D341Med (cell line): ENCODE results near the gene TPSAB1.

Experiments
- DNase-seq: peaks from one replicate; pipeline ENCODE4 v3.0.0; 2012; ENCODE audit warnings: low spot score

TPSAB1 gene

DNA sequence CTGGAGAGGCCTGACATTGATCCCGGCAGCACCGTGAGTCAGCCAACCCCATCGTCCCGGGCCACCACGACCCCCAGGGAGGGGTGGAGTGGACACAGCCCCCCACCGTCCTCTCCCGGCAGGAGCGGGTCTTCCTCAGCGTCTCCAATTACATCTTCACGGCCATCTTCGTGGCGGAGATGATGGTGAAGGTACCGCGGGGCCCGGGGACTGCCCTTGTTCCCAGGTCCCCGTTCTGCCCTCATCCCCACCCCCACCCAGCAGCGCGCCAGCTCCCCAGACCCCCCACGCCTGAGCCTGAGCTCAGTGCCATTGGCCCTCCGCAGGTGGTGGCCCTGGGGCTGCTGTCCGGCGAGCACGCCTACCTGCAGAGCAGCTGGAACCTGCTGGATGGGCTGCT, 30.0 kb upstream of the TPSAB1 start:
- DNase-seq = no peak

DNA sequence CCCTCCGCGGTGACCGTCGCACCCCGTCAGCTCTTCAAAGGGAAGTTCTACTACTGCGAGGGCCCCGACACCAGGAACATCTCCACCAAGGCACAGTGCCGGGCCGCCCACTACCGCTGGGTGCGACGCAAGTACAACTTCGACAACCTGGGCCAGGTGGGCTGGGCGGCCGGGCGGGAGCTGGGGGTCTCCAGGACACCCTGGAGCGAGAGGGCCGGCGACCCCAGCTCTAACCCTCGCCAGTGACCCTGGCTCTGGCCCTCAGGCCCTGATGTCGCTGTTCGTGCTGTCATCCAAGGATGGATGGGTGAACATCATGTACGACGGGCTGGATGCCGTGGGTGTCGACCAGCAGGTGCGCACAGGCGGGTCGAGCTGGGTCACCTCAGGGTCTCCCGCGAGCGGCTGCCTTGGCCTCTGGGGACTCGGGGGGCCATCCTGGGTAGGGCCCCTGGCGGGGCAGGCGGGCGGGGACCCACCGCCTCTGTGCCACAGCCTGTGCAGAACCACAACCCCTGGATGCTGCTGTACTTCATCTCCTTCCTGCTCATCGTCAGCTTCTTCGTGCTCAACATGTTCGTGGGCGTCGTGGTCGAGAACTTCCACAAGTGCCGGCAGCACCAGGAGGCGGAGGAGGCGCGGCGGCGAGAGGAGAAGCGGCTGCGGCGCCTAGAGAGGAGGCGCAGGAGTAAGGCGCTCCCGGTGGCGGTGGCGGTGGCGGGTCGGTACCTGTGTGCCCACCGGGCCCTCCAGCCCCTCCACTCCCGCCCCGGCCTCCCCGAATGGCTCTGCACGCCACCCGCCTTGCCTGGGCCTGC, 28.8 kb upstream of the TPSAB1 start:
- no peak for DNase-seq

DNA sequence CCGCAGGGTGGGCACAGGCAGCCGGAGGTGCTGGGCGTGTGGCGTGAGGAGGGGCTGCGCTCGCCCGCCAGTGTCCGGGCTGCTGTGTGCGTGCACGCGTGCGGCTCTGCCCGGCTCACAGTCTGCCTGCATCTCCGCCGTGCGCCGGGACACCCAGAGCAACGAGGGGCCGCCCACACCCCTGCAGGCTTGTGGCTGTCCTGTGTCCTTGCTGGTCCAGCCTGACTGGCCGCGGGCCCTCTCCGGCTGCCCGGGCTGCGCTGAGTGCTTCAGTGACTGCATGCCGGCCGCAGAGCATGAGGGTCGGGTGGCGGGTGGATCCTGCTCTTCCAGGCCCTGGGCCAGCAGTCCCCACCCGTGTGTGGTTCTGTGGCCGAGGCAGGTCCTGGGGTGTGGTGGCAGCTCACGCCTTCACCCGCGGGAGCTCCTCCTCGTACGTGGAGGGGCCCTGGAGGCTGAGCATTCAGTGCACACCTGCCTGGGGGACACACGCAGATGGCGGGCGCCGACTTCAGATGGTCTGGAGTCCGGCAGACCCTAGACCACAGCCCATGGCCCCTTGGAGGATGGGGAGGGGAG, 27.8 kb upstream of the TPSAB1 start:
- DNase-seq = no peak

DNA sequence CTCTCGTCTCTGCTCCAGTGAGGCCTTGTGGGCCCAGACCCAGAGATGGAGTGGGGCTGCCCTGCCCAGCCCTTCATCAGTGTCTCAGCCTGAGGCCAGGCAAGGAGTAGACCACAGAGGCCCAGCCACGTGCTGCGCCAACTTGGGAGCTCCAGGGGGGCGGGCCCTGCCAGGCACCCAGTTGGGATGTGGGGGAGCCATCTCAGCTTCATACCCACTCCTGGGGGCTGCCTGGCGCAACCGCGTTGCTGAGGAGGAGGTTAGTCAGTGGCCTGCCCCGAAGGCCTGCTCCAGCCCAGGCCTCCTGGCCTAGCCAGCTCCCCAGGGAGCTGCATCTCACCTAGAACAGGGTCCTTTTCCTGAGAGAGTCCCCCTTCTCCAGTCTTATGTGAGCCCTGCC, 27.3 kb upstream of the TPSAB1 start:
- DNase-seq = no peak

DNA sequence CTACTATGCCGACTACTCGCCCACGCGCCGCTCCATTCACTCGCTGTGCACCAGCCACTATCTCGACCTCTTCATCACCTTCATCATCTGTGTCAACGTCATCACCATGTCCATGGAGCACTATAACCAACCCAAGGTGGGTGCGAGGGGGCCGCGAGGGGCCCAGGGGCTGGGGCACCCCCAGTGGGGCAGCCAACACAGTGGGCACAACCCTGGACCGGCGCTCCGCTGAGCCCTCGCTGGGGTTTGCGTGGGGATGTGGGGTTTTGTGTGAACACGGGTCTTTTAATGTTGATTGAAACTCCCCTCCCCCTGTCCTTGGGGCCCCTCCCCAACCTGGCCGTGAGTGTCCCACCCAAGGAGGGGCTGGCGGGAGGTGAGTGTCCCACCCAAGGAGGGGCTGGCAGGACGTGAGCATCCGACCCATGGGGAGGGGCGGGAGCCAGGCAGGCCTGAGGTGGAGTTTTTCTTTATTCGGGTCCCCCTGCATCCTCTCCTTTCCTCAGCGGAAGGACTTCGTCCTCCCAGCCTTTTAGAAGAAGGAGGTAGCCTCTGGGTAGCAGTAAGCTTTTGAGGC, 26.6 kb upstream of the TPSAB1 start:
- no peak for DNase-seq

DNA sequence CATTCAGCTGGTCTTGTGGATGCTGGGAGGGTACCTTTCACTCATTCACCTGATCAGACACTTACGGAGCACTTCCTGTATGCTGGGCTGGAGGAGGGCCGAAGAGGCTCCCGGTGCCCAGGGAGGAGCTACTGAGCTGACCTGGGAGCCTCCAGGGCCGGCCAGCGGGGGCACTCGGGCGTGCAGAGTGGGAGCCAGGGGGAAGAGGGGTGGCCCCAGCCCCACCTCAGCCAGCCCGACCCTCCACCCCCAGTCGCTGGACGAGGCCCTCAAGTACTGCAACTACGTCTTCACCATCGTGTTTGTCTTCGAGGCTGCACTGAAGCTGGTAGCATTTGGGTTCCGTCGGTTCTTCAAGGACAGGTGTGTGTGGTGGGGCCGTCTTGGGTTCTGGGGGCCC, 25.8 kb upstream of the TPSAB1 start:
- no peak for DNase-seq

DNA sequence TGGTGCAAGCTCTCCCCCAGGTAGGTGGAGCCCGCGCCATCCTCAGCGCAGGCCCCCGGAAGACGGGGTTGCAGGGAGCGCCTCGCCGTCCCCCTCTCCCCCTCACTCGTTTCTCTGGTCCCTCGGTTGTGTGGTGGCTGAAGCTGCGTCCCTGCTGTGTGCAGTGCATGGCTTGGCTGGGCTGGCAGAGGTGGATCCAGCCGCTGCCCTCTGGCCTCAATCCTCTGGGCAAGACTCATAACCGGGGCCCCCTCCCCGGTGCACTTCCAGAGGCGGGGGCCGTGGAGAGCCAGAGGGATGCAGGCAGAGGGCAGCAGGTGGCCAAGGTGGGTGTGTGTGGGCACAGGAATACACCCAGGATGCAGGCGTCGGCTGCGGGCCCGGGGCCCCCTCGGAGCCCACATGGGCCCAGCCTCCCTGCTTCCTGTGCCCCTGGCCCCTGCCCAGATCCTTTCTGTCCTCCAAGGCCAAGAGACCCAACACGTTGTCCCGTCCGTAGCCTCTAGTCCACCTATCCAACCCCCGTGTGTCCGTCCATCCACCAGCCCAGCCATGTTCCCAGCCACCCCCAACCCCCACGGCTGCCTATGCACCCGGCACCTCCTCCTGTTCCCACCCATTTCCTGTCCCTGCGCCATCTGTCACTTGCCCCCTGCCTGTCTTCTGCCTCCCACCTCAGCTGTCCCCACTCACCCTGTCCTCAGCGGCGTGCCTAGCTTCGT, 24.8 kb upstream of the TPSAB1 start:
- no peak for DNase-seq

DNA sequence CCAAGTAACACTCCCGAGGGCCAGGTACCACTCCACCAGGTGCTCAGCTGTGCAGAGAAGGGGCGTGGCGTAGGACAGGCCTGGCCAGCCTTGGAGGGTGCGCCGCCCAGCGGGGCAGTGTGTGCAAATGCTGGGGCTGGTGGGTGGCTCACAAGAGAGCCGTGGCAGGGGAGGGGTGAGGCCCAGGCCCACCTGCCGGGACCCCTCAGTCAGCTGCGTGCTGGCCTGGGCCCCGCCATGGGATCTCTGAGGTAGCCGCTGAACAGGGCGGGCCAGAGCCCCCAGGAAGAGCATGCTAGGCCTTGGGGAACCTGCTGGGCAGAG, 24.2 kb upstream of the TPSAB1 start:
- DNase-seq = no peak

DNA sequence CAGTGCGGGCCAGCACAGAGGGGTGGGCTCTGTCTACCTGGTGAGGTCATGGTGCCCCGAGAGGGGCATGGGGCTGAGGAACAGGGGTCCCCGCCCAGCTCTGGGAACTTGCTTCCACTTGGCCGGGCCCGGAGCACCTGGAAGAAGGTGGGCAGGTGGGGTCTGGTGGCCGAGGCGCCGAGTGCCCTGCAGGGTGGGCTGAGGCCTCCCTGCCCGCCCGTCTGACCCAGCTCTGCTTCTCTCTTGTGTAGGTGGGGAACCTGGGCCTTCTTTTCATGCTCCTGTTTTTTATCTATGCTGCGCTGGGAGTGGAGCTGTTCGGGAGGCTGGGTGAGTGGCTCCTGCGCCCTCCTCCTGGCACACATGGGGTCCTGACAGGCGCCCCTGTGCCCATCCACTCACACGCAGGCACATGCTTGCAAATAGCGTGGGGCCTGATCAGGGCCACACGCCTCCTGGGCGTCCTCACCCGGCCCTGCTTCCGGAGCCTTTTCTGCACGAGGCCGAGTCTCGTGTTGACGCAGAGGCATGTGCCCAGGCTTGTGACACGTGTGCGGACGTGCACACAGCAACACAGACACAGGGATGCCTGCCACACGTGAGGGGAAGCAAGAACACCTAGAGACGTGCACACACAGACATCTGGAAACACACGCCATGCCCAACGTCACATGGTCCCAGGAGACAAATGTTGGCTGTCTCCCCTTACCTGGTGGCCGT, 23.7 kb upstream of the TPSAB1 start:
- no peak for DNase-seq

DNA sequence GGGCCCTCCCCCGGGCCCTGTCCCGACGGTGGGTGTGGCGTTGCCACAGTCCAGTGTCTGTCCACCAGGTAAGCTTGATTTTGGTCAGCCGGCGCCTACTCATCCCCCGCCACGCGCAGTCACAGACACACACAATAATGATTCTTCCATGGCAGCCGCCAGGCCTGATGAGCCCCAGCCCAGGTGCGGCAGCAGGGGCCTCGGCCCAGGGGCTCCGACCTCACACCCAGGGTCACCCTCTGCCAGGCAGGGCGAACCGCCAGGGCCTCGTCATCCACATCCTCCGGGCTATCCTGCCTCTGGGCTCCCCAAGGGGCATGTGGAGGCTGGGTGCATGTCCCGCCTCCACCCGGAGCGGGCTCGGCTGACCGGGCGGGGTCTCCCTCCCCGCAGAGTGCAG, 23.0 kb upstream of the TPSAB1 start:
- DNase-seq = no peak

DNA sequence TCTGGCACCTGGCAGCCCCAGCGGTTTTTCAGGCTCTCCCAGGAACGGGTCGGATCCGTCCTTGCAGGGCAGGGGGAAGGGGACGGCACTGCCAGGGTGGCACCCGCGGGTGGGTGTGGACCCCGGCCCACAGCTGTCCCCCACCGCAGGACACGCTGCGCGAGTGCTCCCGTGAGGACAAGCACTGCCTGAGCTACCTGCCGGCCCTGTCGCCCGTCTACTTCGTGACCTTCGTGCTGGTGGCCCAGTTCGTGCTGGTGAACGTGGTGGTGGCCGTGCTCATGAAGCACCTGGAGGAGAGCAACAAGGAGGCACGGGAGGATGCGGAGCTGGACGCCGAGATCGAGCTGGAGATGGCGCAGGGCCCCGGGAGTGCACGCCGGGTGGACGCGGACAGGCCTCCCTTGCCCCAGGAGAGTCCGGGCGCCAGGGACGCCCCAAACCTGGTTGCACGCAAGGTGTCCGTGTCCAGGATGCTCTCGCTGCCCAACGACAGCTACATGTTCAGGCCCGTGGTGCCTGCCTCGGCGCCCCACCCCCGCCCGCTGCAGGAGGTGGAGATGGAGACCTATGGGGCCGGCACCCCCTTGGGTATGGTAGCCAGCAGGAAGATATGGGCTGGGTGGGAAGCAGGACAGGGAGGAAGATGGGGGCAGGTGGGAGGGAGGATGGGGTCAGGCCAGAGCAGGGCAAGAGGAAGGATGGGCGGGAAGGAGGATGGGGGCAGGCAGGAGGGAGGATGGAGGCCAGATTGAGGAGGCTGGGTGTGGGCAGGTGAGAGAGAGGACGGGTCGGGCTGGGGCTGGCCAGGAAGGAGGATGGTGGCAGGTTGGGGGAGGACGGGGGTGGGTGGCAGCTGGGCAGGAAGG, 22.2 kb upstream of the TPSAB1 start:
- no peak for DNase-seq

DNA sequence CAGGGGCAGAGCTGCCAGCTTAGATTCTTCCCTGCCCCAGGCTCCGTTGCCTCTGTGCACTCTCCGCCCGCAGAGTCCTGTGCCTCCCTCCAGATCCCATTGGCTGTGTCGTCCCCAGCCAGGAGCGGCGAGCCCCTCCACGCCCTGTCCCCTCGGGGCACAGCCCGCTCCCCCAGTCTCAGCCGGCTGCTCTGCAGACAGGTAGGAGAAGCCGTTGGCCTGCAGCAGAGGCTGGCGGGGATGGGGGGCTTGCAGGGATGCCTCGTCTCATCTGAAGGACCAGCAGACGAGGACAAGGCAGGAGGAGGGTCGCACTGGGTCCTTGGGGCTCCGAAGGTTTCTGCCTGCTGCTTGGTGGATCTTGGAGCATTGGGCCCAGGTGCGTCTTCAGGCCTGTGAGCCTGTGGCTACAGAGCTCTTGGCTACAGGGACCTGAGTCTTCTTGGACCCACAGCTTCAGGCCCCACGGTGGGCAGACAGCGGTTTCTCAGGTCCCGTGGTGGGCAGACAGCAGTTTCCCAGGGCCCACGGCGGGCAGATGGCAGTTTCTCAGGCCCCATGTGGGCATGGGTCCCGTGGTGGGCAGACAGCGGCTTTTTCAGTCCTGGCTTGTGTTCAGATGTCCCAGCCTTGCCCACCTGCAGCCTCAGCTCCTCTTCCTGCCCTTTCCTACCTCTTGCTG, 21.4 kb upstream of the TPSAB1 start:
- DNase-seq = no peak

DNA sequence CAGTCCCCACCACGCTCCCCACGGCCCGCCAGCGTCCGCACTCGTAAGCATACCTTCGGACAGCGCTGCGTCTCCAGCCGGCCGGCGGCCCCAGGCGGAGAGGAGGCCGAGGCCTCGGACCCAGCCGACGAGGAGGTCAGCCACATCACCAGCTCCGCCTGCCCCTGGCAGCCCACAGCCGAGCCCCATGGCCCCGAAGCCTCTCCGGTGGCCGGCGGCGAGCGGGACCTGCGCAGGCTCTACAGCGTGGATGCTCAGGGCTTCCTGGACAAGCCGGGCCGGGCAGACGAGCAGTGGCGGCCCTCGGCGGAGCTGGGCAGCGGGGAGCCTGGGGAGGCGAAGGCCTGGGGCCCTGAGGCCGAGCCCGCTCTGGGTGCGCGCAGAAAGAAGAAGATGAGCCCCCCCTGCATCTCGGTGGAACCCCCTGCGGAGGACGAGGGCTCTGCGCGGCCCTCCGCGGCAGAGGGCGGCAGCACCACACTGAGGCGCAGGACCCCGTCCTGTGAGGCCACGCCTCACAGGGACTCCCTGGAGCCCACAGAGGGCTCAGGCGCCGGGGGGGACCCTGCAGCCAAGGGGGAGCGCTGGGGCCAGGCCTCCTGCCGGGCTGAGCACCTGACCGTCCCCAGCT, 20.3 kb upstream of the TPSAB1 start:
- DNase-seq = no peak

DNA sequence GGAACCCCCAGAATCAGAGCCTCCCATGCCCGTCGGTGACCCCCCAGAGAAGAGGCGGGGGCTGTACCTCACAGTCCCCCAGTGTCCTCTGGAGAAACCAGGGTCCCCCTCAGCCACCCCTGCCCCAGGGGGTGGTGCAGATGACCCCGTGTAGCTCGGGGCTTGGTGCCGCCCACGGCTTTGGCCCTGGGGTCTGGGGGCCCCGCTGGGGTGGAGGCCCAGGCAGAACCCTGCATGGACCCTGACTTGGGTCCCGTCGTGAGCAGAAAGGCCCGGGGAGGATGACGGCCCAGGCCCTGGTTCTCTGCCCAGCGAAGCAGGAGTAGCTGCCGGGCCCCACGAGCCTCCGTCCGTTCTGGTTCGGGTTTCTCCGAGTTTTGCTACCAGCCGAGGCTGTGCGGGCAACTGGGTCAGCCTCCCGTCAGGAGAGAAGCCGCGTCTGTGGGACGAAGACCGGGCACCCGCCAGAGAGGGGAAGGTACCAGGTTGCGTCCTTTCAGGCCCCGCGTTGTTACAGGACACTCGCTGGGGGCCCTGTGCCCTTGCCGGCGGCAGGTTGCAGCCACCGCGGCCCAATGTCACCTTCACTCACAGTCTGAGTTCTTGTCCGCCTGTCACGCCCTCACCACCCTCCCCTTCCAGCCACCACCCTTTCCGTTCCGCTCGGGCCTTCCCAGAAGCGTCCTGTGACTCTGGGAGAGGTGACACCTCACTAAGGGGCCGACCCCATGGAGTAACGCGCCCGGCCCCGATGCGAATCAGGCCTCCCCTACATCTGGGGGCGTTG, 19.5 kb upstream of the TPSAB1 start:
- no peak for DNase-seq

DNA sequence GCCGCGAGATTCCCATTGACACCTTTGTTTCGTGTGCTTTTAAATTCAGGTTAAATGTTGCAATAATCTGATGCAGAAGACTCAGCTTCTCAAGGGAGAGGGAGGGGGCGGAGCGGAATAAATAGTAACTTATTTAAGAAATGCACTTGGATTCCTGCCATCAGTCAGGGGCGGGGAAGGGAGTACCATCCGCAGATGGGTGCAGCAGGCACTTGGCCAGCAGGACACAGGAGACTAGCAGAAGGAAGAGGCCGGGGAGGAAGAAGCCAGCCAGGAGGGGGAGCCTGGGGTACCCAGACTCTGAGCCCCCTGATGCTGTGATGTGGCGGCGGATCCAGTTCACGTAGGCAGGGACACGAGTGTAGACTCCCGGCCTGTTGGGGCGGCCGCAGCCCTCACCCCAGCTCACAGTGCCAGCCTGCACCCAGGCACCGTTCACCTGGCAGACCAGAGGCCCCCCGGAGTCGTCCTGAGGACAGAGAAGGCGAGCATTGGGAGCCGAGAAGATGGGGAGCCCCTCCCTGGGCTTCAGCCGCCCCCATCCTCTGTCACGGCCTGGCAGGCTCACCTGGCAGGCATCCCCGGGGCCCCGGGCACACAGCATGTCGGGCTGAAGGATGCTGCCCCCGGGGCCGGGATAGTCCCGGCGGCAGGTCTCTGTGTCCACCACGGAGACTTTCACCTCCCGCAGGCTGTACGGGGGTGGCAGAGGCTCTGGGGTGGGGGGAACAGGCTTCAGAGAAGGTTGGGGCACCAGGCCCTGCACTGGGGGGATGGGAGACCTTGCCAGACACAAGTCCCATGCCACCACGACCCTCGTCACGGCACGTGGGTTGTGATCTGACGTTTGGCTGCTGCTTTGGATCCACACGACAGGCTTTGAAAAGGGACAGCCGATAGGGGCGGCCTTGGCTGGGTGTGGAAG, 18.6 kb upstream of the TPSAB1 start:
- no peak for DNase-seq

DNA sequence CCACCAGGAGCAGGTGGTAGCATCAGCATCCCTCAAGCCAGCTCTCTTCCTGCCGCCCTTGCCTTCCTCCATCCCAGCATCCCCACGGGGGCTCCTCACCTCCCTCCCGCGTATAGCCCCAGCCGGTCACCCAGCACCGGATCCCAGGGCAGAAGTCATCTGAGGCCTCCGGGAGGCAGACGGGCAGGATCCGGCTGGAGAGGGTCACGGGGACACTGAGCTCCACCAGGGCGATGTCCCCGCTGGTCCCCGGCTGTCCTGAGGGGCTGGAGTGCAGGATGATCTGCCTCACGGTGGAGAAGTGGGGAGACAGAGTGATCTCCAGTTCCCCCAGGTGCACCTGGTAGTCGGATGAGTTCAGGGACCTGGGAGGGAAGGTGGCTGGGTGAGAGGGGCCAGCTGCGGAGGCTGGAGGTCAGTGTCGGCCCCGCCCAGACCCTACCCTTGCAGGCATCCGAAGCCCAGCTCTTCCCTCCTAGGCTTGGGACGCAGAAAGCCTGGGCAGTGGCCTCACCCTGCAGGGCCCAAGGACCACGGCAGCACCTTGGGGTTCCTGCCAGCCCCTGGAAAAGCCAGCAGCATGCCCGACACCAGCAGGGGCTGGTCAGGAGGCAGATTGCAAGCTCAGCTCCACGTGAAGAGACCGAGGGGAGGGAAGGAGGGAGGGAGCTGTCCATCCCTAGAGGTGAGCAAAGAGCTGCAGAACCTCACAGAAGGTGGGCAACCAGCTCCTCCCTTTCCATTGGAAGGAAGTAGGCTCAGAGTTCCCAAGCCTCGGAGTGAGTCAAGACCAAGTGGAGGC, 17.8 kb upstream of the TPSAB1 start:
- DNase-seq = no peak

DNA sequence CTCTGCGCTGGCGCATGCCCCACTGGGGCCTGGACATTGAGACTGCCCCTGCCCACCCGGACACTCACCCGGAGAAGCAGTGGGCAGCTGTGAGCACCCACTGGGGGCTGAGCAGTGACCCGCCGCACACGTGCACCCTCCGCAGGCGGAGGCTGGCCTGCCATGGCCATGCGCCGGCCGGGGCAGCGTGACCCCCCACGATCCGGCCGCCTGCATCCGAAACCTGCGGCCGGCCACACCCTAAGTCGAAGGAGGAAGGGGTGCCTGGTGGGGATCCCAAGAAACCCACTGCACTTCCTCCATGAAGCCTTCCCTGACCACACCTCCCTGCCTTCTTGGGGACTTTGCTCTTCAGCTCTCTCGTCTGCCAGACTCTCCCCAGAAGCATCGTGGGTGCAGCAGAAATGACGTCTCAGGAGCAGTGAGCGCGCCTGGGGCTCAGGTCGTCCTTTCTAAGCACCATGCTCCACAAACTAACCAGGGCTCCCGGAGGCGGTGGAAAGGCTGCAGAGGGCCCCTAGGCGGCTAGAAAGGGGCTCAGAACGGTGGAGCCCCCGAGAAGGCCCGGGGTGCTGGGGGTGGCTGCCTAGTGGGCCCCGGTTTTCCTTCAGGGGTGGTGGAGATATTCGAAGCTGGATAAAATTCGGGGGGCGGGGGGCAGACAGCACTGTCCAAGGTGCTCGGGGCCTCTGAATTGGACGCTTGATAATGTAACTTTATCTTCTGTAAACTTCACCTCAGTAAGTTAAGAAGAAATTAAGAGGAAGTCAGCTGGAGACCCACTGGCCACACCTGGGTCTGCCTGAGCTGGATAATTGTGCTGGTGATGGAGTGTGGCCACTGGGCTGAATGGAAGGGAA, 16.9 kb upstream of the TPSAB1 start:
- no peak for DNase-seq
